HG03571 (cell line): ENCODE measurements around the gene KLF6.

Source experiments
- ATAC-seq: cut with Tn5 transposase; IDR thresholded peaks from one replicate; pipeline ENCODE4 v1.9.1; 2021; ENCODE audit not compliant: unreplicated experiment

Gene KLF6

DNA sequence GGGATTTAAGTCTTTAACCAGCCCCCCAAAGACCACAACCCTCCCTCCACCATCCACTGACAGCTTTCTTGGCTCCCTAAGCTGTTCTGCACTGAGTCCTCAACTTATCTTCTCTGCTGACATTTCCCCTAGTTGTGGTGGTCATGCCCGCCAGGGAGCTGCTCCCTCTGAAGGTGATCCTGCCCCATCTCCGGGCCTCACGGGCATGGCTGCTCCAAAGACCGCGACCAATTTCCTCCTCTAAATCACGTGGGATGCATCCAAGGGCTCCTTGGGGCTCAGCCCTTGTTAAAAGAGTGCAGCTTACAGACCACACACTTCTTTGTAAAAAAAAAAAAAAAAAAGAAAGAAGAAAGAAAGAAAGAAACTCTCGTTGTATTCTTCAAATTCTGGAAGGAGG, 27.1 kb upstream of the KLF6 start:
- no peak for ATAC-seq

DNA sequence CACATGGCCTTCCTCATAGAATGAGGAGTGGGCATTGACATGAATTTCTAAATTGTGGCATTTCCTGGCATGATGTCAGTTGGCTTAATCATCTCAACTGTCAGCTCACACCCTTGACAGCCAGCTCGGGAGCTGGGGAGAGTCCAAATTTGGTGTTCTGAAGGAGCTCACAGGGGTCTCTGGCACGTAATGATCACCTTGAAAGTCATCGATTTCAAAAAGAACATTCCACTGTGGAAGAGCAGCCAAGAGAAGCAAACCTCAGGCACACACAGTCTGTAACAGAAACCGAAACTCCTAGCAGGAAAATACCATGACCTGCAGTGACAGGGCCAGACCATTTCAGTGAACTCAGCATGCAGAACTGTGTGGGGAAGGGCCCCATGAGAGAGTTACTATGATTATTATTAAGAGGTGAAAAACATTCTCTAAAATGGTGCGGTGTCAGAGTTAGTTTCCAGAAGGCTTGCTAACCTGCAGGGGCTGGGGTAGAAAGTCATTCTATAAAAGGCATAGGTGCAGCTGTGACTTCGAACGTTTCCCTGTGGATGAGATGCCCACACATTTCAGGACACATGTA, 26.4 kb upstream of the KLF6 start:
- ATAC-seq: peak; percentile 82

DNA sequence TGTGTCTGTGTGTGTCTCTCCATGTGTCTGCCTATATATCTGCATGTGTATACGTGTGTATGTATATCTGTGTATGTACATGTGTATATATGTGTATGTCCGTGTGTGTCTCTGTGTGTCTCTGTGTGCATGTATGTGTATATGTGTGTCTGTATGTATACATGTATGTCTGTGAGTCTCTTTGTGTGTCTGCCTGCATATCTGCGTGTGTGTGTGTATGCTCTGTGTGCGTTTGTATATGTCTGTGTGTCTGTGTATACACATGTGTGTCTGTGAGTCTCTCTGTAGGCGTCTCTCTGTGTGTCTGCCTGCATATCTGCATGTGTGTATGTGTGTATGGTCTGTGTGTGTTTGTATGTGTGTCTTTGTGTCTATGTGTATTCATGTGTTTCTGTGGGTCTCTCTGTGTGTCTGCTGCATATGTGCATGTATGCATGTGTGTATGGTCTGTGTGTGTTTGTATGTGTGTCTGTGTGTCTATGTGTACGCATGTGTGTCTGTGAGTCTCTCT, 23.7 kb upstream of the KLF6 start:
- no peak for ATAC-seq

DNA sequence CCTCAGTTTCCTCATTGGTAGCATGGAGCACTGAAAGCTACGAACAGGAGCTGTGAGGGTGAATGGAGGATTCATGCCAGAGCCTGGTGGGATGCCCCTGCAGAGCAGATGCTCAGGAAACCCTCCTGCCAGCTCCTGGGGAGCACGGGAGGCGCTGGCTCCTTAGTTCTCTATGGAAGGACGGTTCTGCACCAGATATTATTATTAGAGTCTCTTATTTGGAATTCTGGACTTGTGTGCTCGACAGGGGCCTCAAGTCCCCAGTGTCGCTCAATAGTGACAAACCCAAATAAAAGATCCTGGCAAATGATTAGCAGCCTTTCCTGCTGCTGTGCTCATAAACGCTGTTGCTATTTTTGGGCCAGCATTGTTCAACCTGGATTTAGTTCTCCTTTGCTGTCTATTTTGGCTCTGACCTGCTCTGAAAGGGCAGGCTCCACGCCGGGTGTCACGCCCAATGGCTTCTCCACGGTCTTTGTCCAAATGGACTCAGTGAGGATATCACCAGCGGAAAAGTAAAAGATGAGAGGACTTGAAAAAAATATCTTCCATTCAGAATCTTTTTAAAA, 23.0 kb upstream of the KLF6 start:
- no peak for ATAC-seq

DNA sequence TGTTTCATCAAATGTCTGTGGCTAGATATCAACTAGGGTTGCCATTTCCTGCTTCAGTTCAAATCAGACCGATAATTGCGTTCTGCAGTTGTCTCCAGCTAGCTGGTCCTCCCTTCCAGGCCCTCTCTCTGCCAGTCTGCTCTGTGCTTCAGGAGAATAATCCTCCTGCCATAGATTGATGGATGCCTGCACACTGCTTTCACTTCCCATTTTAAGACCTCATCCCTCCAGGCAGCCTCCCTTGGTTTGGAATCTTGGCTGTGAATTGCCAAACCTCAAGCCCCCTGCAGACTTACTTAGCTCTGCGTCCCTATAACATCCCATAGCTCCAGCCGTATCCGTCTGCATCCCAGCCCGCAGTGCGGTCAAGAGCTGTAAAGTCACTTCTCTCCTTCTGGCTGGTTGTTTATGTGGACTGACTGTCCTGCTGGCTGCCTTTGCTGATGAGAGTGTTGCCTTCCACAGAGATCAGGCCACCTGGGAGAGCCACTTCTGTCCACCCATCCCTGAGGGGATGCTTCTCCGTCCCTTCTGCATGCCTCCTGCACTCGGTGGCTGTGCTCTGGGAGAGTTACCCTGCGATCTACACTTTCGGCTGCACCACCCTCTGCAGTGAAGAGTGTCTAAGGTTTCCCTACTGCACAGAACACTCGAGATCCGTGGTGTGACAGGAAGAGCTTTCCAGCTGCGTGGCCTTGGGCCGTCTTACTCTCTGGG, 22.4 kb upstream of the KLF6 start:
- no peak for ATAC-seq

DNA sequence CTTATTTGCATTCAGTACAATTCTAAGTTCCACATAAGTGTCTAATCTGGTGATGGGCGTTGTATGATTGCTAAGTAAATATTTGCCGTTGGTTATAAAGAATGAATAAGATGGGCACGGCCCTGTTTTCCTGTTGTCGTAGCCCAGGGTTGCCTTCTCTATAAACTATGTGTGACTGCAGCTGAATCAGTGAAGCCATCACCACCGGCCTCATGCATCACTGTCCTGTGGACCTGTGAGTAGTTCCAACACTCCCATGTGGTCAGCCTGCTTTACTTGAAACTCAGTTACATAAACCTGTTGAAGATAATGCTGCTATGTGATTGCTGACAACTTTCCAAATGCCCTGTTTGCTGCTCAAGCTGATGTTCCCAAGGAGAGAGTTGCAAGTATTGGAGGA, 21.6 kb upstream of the KLF6 start:
- no peak for ATAC-seq

DNA sequence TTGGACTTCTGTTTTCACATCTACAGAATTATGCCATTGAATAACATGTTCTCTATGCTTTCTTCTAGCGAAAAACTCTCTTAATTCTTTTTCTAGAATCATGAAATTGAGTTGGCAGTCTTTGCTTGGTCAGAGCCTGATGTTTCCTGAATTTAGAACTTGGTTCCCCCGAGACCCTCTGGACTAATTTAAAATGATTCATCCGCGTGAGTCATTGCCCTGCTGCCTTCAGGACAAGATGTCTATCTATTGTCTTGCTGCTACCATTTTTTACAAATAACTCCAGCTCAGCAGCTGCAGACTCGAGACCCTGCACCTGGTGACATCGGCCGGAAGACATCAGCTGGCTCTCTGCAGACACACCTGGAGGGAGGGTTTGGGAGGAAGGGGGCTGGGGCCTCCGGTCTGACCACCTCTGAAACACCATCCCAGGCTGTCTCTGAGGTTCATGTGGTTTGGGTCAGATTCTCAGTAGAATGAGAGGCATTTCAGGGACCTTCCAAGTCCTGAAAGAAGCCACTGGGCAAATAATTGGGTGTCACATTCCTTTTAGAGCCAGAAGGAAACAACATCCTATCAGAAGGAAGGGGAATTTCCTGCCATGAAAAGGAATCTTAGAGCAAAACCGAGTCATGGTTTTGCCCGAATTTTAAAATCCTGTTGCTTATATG, 20.9 kb upstream of the KLF6 start:
- ATAC-seq: peak; percentile 40

DNA sequence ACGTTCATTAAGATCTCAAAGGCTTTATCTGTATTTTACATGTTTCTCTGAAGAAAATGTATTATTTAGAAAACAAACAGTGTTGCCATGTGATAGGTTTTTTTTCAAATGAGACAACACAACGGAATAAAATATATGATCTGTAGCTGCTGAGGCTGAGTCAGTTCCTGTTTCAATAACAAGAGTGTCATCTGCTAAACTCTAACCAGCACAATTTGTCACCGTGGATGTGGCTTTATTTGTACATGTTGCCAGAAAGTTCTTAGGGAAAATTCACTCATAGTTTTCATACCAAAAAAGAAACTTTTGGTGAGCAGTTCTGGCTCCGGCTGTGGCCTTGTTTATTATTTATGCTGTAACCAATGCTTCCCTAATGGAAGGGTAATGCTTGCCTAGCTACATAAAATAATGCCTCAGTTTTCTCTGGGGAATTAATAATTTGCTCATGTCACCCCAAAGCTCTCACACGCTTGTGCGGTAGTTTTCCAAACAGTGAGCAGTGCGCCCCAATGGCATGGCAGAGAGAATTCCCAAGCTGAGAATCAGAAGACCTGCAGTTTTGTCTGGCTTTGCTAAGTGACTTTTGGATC, 20.3 kb upstream of the KLF6 start:
- peak; percentile 47 for ATAC-seq

DNA sequence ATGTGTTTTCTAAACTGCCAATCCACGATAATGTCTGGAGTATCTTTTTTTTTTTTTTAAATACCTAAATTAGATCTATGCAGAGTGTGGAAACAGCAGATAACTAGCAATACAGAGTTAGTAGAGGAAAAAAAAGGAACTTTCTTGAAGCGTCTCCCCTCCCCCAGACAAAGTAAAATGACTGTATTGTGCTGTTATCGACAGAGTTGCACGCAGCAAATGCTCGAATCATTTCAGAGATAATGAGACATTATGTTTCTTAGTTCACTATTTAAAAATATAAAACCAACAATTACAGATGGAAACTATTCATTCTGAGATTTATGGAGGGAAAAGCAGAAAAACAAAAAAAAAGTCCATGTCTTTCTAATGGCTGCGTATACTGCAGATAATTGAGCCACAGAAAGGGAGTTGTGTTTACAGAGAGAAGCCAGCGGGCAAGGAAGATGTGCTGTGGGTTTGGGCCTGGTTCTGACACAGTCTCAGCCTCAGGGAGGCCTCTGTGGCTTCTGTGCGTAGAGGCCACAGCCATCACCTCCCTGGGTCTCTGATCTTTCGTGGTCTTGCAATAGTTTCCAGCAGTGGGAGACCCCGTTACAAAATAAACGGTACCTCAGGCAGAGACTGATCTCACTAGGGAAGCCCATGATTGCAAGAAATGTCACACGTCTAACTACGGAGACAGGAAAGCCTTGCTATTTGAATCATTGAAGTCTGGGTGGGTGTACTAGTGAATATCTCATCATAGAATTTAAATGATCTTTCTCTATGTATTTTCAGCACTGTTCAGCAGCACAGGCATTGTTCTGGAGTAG, 19.1 kb upstream of the KLF6 start:
- ATAC-seq: no peak

DNA sequence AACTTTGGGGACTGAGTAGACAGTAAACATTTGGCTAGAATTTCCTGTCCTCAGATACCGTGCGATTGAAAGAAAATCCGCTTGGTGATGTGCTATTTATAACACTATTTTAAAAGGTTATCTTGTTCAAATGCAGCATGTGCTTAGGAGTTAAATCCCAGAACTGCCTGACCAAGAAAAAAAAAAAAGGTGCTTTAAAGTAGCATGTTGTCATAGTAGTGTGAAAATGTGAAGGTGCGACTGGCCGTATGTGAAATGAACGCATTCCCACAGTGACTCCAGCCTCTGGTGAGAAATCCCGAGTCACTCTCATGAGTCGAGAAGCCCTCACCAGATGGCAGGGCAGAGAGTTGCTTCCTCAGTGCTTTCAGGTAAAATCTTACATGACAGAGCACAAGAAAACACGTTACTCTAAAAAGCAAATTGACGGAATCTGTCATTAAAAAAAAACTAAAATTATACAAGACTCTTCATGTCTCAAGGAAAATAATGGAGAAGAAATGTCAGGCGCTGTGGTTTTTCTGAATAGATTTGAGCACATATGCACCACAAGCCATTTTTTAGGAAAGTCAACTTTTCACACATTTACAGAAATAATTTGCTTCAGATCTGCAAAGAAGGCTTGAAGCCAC, 18.4 kb upstream of the KLF6 start:
- ATAC-seq: no peak

DNA sequence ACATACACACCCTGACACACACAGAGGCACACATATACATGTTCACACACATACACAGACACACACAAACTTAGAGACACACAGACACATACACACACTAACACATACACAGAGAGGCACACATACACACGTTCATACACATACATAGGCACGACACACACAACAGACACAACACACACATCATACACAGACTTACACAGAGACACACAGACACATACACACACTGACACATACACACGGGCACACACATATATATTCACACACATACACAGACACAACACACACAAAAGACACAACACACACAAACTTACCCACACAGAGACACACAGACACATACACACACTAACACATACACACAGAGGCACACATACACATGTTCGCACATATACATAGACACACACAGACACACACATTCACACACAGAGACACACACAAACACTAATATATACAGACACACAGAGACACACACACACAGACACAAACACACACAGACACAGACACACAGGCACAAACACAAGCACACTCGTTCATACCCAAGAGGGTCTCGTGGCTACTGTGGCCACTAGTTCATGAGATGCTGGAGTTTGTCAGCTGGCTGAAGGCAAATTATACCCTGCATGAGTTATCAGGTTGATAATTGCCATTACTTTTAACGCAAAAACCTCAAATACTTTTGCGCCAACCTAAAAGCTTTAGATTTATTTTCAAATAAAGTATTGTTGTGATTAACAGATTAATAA, 17.7 kb upstream of the KLF6 start:
- no peak for ATAC-seq

DNA sequence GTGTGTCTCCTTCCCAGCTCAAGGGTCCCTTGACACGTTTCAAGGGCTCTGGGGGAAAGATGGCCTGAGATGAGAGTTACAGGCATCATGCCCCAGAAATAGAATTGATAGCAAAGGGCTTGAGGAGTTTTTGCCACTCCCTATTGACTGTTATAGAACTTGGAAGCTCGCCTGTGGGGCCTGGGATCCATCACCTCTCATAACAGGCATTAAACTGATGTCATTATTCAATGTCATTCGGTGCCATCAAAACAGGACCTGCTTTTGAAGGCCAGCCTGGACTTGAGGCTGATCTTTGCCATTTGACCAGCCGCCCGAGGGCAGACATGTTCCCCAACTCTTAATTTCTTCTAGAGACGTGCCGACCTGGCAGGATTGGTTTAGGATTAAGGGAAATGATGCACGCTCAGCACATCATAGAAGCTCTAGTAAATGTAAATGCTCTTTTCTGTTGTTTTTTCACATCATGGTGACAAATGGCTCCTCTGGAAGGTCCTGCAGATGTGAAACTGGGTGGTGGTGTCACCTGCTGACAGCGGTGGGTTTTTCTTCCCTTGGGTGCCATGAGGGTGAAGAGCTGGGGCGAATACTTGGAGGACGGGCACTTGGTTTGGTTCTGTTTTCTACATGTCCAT, 16.7 kb upstream of the KLF6 start:
- no peak for ATAC-seq

DNA sequence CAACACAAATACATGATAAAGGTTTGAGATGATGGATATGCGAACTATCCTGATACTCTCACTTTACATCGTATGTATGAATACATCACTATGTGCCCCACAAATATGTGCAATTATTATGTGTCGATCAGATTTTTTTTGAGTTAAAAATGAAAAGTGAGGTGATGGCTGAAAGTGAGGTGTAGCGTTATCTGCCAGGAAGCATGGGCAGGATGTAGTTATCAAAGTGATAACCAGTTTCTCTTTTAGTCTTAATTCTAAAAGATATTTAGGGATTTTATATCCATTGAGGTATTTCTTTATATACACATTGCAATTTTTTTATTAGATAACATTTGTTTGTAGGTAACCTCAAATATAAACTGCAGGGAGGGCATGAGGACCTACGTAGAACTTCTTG, 15.6 kb upstream of the KLF6 start:
- ATAC-seq: no peak

DNA sequence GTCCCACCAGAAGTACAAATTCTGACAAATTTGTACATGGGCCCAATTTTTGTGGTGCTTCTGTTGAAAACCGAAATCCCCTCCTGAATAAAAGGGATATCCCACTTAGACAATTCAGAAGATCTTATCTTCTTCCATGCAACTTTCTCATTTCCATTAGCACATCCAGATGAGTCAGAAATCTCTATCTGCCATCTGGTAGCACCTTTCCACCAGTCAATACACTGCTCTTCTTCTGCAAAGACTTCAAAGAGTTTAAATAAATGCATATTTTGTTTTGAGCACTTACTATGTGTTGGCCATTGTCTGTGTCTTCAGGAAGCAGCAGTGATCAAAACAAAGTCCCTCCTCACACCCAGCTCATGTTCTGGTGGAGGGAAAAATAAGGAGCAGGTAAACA, 12.7 kb upstream of the KLF6 start:
- ATAC-seq: no peak

DNA sequence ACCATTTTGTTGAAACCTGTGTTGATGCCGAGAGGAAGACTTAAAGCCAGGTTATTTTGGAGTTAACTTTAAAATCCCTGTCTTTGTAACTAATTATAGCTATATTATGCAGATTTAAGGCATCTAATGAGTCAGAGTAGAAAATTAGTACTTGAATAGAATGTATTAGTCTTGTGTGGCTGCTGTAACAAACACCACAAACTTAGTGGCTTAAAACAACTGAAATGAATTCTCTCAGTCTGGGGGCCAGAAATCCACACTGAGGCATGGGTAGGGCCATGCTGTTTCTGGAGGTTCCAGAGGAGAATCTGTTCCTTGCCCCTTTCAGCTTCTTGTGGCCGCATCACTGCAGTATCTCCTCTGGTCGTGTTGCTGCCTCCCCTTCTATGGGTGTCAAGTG, 8.5 kb upstream of the KLF6 start:
- no peak for ATAC-seq

DNA sequence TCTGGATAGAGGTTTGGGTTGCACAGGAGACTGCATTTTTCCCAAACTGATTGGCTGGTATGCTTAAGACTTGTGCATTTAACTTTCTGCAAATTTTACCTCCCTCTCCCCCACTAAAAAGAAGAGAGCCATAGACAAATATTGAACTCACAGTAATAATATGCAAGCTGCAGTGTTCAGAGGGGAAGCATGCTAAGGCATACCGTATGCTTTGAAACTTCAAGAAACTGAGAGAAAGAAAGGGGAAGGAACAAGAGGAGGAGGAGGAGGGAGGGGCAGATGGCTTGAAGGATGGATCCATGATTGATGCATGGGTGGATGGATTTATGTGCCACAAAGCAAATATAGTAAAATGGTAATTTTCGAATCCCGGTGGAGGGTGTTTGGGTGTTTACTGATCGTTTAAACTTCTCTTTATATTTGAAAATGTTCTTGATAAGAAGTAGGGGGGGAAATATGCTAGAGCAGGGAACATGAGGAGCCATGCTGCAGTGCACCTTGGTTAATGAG, 7.8 kb upstream of the KLF6 start:
- no peak for ATAC-seq

DNA sequence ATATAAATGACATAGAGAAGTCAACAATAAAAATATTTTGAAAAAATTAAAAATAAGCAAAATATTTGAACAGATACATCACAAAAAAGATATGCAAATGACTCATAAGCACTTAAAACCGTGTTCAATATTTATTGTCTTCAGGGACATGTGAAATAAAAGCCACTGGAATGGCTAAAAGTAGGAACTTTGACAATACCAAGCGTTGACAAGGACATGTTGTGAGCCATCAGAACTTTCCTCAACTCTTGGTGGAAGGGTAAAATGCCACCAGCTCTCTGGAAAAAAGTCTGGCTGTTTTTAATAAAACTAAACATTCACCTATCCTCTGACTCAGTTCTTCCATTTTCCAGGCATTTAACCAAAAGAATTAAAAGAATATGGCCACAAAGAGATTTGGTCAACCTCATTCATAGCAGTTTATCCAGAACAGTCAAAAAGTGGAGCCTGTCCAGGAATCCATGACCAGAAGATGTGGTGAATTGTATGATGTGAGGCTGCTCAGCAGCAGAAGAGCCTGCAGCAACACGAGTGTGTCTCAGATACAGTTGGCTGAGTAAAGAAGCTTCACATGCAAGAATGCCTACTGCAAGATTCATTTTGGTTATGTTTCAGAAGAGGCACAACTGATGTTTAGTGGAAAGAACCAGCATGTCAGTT, 7.1 kb upstream of the KLF6 start:
- ATAC-seq: no peak

DNA sequence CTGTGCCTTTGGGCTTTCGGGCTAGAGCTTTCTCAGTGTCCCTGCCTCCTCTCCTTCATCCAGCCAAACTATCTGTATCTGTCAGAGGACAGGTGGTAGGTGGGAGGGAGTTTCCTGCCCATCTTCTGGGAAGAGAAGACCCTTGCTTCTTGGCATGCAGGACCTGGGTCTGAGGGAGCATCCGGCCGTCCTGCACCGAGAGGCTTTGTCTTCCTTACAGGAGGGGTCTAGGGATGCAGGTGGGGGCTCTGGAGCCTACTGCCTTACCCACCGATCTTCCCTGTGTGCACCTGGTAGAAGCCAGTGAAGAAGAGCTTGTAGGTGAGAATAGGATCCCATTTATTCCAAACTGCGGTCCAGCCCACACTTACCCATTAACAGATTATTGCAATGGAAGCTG, 5.8 kb upstream of the KLF6 start:
- no peak for ATAC-seq
